ENCODE results near the gene NSUN6.

NSUN6 gene

GRCh38 chr10:18556522-18557147 is 94.8 kb downstream of the NSUN6 start:
- no peak for DNase-seq

- DNase-seq: no peak
These were observed 96.9 kb downstream of the NSUN6 start for GRCh38 chr10:18554479-18554878.

GRCh38 chr10:18551473-18551872 is 99.9 kb downstream of the NSUN6 start:
- no peak for DNase-seq

- DNase-seq: no peak
These were observed 102.3 kb downstream of the NSUN6 start for GRCh38 chr10:18549105-18549504.

DNA sequence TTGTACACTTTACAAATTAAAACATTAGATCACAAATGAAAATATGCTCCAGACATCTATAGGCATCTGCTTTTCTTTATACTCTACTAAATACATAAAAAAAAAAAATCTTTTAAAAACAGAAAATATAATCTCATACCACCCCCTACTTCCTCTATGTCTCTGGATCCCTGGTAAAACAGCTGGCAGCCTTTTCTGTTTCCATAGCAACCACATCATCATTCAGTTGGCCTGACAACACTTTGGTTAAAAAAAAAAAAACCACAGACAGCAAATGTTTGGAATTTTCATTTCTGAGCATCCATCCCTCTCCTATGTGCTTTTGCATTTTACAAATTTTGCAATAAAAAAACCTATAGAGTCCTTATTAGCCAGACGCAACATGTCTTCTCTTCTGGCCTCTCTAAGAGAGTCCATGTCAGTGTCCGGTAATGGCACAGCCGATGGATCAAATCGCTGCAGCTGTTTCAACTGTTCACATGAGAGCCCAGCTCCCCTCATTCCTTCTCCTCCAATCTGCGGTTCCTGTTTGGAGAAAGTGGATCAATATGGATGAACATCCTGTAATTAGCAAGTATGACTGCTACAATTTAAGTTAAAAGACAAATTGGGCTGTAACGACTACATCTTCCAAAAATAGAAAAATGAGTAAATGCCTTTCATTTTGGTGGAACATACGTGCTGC is 105.6 kb downstream of the NSUN6 start:
- DNase-seq: no peak

DNA sequence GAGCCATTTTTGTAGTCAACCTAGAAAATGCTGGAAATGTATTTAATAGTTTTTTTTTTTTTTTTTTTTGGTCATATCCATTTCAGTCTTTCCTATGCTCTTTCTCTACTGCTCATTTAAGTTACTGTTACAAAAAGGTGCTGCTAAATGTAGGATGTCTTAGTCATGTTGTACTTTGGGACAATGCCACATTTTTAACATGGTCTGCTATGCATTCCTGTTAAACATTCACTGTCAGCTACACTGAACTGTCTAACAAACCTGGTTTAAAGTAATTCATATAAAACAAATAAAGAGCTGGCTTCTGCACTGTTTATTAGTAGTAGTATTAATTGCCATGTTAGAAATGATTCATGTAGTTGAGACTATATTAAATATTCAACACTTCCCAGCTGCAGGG is 108.6 kb downstream of the NSUN6 start:
- DNase-seq: no peak

DNA sequence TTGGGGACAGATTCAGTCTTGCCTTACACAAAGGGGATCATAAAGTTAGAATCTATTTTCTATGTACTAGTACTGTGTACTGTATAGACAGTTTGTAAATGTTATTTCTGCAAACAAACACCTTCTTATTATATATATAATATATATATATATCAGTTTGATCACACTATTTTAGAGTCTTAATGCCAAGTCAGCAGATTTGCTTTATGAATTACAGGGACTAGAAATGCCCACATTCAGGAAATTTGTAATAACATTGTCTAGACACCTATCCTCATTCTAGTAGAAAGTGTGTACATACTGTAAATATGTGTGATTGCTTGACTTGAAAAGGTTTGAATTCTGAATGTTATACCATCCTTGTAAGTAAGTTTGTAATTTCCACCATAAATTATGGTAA is 111.2 kb downstream of the NSUN6 start:
- DNase-seq: no peak

GRCh38 chr10:18539335-18539734 is 112.1 kb downstream of the NSUN6 start:
- DNase-seq: no peak

GRCh38 chr10:18533896-18534295 is 117.5 kb downstream of the NSUN6 start:
- DNase-seq: no peak

DNA sequence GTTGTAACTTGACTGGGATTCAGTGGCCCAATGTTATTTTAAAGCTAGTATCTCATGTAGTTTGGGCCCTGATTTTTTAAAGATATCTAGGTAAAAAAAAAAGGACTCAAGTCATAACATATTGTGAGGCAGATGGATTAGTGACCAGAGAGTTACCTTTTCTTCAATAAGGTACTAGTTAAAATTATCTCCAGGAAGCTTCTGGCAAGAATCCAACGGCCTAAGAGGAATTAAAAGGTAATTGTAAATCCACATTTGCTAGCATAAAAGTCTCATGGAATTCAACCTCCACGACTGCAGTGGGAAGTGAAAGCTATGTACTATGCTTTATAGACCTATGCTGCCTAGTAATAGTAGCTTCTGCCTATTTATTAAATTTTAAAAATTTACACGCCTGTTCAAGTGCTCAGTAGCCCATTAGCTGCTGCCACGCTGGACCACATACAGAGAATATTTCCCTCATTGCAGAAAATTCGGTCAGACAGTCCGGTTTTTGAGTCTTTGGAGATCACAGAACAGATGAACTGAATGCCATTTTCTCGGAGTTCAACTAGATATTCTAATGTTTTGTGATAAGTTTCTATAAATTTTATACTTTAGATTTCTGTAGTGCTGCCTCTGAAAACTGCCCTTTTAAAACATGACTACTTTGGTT is 118.4 kb downstream of the NSUN6 start:
- no peak for DNase-seq

DNA sequence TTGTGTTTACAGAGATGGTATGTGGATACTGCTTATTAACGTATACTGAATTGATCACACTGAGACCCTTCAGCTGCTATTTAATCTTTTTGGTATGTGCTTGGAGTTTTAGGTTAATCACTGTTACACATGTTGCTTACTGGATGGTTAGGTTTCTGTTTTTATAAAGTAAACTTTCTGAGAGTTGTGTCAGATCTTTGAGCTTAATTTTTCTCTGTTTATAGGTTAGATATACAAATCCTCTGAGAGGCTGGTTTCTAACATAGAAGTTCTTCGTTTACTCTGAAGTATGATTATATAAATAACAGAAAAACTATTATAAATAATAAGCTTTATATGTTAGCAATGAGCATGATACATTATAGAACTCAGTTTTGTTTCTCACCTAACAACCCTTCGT is 123.1 kb downstream of the NSUN6 start:
- DNase-seq: no peak

- no peak for DNase-seq
These were observed 123.7 kb downstream of the NSUN6 start for GRCh38 chr10:18527687-18528086.

- DNase-seq: no peak
These were observed 127.5 kb downstream of the NSUN6 start for GRCh38 chr10:18523858-18524257.

DNA sequence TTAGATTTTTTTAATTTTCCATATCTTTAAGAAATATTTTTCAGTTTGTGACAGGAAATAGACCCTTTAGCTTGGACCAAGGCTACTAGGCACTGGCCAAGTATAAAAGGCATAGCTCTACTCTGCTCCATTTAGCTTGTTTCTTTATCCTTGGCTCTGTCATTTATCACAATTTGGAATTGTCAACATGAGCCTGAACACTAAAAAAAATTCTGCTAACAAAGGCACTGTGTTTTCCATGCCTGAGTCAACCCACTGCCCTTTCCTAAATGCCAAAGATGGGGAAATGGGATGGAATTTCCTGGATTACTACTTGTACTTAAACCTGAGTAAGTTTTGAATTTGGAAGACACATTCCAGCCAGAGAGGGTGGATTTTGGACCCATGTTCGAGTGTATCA is 128.4 kb downstream of the NSUN6 start:
- DNase-seq: no peak

DNA sequence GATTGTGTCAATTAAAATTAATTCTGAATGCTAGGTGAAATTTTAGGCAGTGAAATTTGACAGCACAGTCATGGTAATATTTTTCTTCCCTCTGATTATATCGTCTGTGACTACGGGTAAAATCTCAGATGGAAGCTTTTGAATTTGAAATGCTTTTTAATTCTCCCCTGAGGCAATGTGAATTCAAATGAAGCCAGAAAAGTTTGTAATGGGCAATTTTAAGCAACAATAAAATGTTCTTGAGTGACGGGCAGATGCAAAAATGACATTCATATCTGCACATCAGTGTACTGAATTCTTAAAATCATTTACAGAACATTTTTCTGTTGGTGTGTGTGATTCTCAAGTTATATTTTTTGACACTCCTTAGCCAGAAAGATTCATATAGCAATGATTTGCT is 134.5 kb downstream of the NSUN6 start:
- DNase-seq: no peak

DNA sequence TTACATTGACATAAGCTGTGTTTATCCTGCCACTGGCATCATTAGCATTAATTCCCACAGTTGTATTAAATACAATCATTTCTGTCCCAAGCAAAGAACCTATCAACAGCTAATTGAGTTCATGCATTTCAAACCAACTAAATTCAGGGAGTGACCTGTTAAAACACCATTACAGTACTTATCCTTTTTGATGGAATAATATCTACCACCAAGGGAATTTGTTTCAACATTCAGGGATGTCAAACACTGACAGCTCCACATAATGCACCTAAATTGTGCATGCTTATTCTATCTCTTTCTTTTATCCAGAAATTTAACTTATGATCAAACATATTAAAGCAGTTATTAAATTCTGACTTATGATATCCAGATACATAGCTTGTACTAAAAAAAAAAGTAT is 136.8 kb downstream of the NSUN6 start:
- DNase-seq: no peak

DNA sequence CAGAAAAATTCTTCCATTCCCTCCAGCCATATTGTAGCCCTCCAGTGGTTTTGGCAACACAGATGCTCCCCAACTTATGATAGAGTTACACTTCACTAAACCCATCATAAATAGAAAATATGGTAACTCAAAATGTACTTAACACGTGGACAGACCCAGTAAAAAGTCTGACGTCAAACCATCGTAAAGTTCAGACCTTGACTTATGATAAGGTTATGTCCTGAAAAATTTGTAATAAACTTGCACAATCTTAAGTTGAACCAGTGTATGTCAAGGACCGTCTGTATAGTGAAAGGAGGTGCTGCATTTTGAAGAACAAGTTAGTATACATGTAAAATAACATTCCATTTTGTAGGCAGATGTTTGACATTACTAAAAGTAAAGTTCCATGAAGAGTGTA is 142.8 kb downstream of the NSUN6 start:
- DNase-seq: no peak

DNA sequence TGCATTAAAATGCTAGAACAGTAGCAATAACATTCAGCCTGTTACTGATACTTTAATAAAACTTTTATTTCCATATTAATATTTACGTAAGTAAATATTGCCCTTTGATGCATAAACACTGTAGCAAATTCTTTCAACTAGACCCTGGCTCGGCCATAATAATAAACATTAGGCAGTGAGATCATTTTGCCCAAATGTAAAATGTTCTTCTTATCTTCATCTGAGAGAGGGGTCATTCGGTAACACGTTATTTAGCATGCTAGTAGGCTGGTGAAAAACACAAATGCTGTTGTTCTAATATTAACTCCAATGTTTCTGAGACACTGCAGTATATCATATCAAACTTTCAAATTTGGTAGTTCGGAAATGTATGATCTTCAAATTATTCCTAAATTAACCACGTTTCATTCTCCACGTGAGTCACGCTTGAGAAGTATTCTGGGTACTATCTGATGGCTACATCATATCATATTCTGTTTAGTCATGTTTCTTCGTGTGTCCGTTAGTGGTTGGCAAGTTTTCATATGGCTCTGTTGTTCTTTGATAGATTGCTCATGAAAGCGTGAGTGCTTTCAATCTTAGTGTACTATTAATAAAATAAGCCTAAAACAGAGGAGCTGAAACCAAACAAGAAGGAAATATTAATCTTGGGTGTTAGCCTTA is 145.8 kb downstream of the NSUN6 start:
- no peak for DNase-seq

- DNase-seq: no peak
These were observed 147.2 kb downstream of the NSUN6 start for GRCh38 chr10:18504161-18504560.

DNA sequence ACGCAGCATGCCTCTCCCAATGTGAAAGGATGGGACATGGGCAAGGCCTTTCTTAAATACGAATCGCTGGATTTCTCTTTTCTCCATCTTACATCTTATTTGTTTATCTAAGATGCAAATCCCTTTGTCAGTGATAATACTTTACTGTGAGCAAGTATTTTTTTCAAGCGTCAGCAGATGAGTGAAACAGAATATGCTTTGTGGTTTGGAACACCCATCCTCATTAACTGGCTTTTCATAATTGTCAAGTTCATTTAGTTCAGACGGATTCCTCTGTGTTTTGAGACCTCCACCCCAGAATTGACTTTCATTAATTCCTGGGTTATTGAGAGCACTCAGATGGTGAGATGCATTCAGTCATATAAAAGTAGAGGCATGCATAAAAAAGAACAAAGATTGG is 149.8 kb downstream of the NSUN6 start:
- no peak for DNase-seq

- DNase-seq: no peak
These were observed 150.2 kb downstream of the NSUN6 start for GRCh38 chr10:18501198-18501597.

DNA sequence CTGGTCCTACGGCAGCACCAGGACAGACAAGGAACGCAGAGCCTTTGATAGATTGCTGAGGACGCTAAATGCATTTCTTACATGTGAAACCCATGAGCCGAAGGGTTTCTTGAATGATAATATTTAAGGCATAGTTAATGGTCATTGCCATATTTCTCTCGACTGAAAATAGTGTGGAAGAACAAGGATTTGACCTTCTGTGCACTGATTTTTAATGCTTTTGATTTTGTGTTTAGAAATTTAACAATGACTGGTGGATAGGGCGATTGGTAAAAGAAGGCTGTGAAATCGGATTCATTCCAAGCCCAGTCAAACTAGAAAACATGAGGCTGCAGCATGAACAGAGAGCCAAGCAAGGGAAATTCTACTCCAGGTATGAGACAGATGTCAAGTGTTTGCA is 150.8 kb downstream of the NSUN6 start:
- no peak for DNase-seq

GRCh38 chr10:18498998-18499397 is 152.4 kb downstream of the NSUN6 start:
- no peak for DNase-seq

DNA sequence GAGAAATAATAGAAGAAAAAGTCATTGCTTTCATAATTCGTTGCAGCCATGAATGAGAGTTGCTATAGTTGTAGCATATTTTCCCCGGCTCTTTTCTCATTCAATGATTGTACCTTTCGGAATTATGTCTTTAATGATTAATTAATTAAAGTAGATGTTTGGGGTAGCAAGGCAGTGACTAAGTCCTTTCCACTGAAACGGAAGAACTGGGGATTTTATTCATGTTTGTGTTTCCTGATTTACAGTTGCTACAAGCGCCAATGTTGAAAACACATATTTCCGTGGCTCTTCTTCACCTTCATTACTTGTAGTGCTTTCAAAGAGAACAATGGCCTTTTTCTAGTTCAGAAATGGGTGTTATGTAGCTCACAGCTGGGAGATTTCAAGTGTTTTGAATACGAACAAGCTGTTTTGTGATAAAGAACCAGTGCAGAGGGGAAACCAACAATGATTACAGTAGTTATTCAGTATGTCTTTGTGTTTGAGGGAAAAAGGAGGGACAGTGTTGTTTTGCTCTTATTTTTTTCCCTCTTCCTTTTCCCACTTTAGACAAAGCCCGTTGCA is 153.5 kb downstream of the NSUN6 start:
- no peak for DNase-seq
